ENCODE data around the gene OR51Q1. TPM values are rescaled to one million over a fixed set of nuclear protein-coding genes. Genes with fewer than 3 reads are reported as not detected.

The OR51Q1 gene
- total RNA-seq, 1 donor from 2014 or later = not detected

- Mint-ChIP-seq H3K36me3 (ENCODE audit: unreplicated experiment) (no peaks in the 10 kb centered on the region), H3K4me1 (ENCODE audit: low read depth, unreplicated experiment) (no peaks in the 10 kb centered on the region), H3K27me3 (ENCODE audit: unreplicated experiment) (no peaks in the 10 kb centered on the region), H3K4me3 (ENCODE audit: unreplicated experiment) (no peak overlapping the region), H3K9me3 (ENCODE audit: unreplicated experiment) (no peaks in the 10 kb centered on the region), H3K27ac (ENCODE audit: unreplicated experiment) (no peak overlapping the region)
- no peak for DNase-seq
- TF ChIP-seq CTCF (IDR thresholded peaks at IDR 0.05; ENCODE audit: partially characterized antibody, unreplicated experiment) = no peak
Observed at GRCh38 chr11:5467527-5467926, 45.6 kb downstream of the OR51Q1 start.

Other genes starting within 250 kb of the OR51Q1 start
- gene OR51V1, start 221.4 kb upstream of the OR51Q1 start, total RNA-seq (ENCODE audit: unreplicated experiment) = not detected
- not detected for gene HBB, start 195.0 kb upstream of the OR51Q1 start, total RNA-seq (ENCODE audit: unreplicated experiment)
- not detected for gene HBD, start 187.6 kb upstream of the OR51Q1 start, total RNA-seq (ENCODE audit: unreplicated experiment)
- not detected for gene HBG1, start 172.3 kb upstream of the OR51Q1 start, total RNA-seq (ENCODE audit: unreplicated experiment)
- not detected for gene HBG2, start 167.3 kb upstream of the OR51Q1 start, total RNA-seq (ENCODE audit: unreplicated experiment)
- not detected for gene HBE1, start 152.2 kb upstream of the OR51Q1 start, total RNA-seq (ENCODE audit: unreplicated experiment)
- not detected for gene OR51B4, start 120.2 kb upstream of the OR51Q1 start, total RNA-seq (ENCODE audit: unreplicated experiment)
- not detected for gene OR51B2, start 97.8 kb upstream of the OR51Q1 start, total RNA-seq (ENCODE audit: unreplicated experiment)
- not detected for gene OR51B5, start 78.6 kb upstream of the OR51Q1 start, total RNA-seq (ENCODE audit: unreplicated experiment)
- not detected for gene OR51B6, start 70.6 kb upstream of the OR51Q1 start, total RNA-seq (ENCODE audit: unreplicated experiment)
- not detected for gene OR51M1, start 38.3 kb upstream of the OR51Q1 start, total RNA-seq (ENCODE audit: unreplicated experiment)
- gene OR51I1, start 19.4 kb downstream of the OR51Q1 start, total RNA-seq (ENCODE audit: unreplicated experiment) = not detected
- gene OR51I2, start 27.2 kb downstream of the OR51Q1 start, total RNA-seq (ENCODE audit: unreplicated experiment) = not detected
- not detected for gene OR52D1, start 66.6 kb downstream of the OR51Q1 start, total RNA-seq (ENCODE audit: unreplicated experiment)
- not detected for gene UBQLN3, start 87.8 kb downstream of the OR51Q1 start, total RNA-seq (ENCODE audit: unreplicated experiment)
- gene UBQLNL, start 94.6 kb downstream of the OR51Q1 start, total RNA-seq (ENCODE audit: unreplicated experiment) = not detected
- not detected for gene OR52H1, start 126.4 kb downstream of the OR51Q1 start, total RNA-seq (ENCODE audit: unreplicated experiment)
- gene OR52B6, start 158.8 kb downstream of the OR51Q1 start, total RNA-seq (ENCODE audit: unreplicated experiment) = not detected
- 0.64 TPM for gene TRIM6, start 174.5 kb downstream of the OR51Q1 start, total RNA-seq (ENCODE audit: unreplicated experiment)
- not detected for gene TRIM34, start 202.9 kb downstream of the OR51Q1 start, total RNA-seq (ENCODE audit: unreplicated experiment)